ENCODE measurements around the gene KAT6B.

GRCh38 chr10:74824184-74824899 lies 2.1 kb upstream of the KAT6B start:
- no peak for TF ChIP-seq CTCF (IDR thresholded peaks at IDR 0.05)
- no peak for TF ChIP-seq ZFX (IDR thresholded peaks at IDR 0.05; ENCODE audit: borderline replicate concordance)

All from 22Rv1 (cell line).